ENCODE results near the gene LARGE1.
A peak's percentile ranks its signal among the peaks of the same experiment; 100 is the strongest.
"Not testable (repeated sequence)": the region's sequence is repeated elsewhere in the genome, so short reads cannot be mapped to it uniquely, and the experiment has no call there.

The LARGE1 gene

DNA sequence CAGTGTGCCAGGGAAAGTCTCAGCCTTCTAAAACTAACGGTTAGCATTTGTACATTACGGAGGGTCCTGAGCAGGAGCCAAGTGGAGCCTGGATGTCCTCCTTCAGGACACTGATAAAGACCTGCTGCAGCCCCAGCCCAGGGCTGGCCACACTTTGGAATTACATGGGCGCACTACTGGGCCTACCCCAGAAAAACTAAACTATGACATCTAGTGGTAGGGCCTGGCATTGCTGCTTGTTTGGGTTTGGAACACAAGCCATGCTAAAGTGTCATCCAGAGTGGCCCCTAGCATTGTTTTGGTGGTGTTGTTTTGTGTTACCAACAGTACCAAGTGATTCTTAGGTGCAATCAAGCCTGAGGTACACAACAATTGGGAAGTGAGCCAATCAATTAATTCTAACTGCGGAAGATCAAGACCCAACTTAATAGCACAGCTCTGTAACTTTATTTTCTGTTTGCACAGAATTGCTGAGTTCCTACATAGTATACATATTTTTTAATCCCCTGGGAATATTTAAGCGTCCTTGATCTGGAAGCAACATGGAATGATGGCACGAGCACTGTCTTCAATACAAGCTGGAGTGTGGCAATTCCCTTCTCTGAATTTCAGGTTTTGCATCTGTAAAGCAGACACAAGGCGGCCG is 340.7 kb downstream of the LARGE1 start:
- peak; percentile 46 for DNase-seq

DNA sequence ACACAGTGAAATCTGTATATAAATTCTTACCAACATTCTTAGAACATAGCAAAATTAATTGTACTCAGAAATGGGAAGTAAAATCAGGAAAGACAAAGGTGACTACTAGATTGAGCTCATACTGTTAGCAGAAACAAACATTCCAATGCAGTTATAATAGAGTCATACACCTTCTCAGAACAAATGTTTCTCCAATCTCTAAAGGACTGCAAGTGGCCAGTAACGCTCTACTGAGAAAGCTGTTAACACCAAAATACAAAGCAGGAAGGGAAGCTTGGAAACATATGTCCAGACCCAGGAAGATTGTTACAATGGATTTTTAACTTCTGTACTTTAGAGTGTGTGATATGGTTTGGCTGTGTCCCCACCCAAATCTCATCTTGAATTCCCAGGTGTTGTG is 341.5 kb downstream of the LARGE1 start:
- DNase-seq, result no peak

GRCh38 chr22:33577862-33578411 is 342.3 kb downstream of the LARGE1 start:
- no peak for DNase-seq

- DNase-seq, result no peak
These were observed 344.1 kb downstream of the LARGE1 start for GRCh38 chr22:33576205-33576604.

DNA sequence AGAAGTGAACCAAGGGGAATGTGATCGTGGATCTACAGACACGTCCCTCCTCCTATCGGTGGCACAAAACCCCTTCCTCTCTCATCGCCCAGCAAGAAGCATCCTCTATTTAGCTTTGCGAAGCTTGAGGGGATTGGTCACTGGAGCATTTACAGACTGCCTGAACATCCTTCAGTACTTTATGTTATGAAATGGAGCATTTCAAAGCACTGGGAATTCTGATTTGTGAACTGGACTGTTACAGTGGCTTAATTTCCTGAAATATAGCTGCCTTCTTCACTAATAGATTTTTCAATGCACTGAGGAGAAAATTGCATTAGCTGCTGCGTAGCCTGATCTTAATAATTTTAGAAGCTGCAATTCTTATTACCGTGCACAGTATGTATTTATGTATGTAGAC is 344.5 kb downstream of the LARGE1 start:
- no peak for DNase-seq

GRCh38 chr22:33575041-33575440 is 345.2 kb downstream of the LARGE1 start:
- no peak for DNase-seq

- no peak for DNase-seq
These were observed 346.8 kb downstream of the LARGE1 start for GRCh38 chr22:33573479-33573878.

DNA sequence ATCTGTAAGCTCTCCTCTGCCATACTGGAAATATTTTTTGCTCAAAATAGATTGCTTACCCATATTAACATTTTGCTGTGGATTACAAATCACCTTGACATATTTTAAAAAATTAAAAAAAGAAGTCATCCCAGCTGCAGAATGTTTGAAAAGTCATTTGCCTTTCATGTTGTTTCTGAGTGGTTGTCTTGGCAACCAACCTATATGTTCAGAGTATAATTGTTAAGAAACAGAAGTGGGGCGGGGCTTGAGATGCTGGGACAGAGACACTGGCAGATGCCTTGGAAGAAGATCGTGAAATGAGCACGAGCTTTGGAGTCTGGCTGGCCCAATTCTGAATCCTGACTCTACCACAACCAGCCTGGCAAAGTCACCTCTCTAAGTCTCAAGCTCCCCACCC is 348.2 kb downstream of the LARGE1 start:
- DNase-seq, result no peak

DNA sequence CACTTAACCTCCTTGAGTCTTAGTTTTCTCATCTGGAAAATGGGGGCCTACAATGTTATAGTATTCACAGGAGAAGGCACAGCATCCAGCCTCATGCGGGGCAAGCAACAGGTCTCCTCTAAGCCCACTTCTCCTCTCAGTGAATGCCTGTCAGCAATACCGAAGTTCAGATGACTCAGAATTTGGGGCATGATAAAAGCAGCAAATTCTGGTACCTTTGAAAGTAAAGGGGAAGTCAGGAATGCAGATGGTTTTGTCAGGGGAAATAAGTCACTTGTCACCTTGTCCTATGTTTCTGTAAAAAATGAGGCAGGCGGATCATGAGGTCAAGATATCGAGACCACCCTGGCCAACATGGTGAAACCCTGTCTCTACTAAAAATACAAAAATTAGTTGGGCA is 350.2 kb downstream of the LARGE1 start:
- no peak for DNase-seq

- no peak for DNase-seq
These were observed 350.7 kb downstream of the LARGE1 start for GRCh38 chr22:33569559-33569958.

DNA sequence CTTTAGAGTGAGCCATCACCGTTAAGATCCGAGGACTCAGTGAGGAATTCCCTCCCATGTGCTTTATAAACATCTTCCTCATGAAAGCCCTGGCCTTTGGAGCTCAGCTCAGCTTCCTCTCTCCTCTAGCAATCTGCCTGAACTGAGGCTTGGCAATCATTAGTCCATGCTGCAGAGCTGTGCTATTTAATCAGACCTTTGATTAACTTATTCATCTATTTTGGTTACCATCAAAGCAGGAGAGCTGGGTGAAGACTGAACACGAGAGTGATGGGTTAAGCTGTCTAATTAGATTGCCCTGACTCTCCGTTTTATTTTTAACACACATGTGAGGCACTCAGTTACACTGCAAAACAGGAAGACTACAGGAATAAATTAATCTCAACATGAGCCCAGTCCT is 351.3 kb downstream of the LARGE1 start:
- no peak for DNase-seq

GRCh38 chr22:33566495-33566894 is 353.8 kb downstream of the LARGE1 start:
- not testable (repeated sequence) for DNase-seq

- DNase-seq, result peak; percentile 2
These were observed 354.7 kb downstream of the LARGE1 start for GRCh38 chr22:33565580-33565995.

GRCh38 chr22:33564683-33565082 is 355.6 kb downstream of the LARGE1 start:
- DNase-seq, result no peak

DNA sequence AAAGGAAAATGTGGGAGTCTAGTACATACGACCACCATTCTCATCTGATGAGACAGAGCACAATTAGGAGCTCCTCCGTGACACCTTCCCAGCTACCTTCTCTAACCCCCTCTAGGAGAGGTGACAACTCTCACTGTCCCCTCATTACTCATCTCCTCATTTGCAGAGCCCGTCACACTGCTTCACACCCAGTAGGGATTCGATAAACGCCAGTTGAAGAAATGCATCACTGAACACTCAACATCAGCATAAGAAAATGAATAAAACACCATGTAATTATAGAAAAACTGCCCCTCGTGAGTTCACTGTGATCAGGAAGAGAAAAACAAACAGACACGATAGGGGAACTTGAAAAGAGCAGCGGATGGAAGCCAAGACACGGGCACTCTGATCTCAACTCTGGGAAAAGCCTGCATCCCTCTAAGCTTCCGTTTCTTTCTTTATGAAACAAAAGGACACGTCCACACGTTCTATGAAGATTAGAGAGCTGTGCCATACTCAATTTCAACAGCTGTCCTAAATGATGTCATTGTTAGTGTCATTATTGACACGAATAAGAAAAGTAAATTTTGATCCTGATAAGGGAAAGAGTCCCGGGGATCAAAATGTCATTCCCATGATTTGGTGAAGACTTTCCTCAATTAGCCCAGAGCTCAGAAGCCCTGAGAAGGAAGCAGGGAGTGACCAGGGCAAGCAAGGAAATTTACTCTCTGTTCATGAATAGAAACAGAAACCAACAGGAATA is 356.9 kb downstream of the LARGE1 start:
- DNase-seq, result no peak

- no peak for DNase-seq
These were observed 357.8 kb downstream of the LARGE1 start for GRCh38 chr22:33562501-33562900.

GRCh38 chr22:33561149-33561807 is 359.0 kb downstream of the LARGE1 start:
- DNase-seq, result no peak

- no peak for DNase-seq
These were observed 362.4 kb downstream of the LARGE1 start for GRCh38 chr22:33557836-33558235.

DNA sequence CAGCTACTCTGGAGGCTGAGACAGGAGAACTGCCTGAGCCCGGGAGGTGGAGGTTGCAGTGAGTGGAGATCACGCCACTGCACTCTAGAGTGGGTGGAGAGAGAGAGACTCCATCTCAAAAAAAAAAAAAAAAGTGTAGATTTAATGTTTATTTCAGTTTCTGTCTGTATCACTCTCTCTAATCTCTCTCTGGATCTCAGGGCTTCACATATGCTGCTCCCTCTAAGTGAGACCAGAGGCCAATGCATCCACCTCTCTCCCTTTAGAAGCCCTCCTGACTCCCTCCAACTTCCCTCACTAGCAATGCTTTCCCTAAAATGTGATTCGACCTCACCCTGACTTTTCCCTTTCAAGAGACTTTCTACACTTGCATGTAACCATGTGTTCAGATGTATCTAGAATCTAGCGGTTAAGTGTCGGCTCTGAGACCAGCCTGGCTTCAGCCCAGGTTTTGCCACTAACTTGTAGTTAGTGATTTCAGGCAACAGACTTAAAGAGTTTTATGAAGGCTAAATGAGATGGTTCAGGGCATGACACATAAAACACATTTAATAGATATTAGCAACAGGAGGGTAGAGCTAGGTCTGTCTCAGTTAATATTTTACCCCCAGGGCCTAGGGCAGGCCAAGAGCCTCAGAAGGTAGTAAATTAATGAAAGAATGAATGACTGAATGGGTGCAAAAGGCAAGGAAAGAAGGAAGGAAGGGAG is 364.3 kb downstream of the LARGE1 start:
- DNase-seq, result no peak

DNA sequence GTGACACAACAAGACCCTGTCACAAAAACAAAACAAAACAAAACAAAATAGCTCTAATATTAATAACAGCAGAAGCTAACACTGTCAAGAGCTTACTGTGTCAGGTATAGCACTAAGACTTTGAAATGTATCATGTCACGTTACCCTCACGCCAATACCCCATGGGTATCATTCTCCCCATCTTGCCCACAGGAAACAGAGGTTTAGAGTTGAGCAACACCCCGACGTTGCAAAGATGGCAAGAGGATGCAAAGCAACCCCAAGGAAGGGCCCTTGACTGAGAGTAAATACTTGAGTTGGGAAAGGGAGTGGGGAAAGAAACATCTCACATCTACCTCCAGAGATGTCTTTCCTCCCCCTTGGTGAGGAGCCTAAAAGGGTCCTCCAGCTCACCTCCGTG is 366.8 kb downstream of the LARGE1 start:
- DNase-seq, result no peak

GRCh38 chr22:33544707-33545106 is 375.6 kb downstream of the LARGE1 start:
- DNase-seq, result no peak

- DNase-seq, result no peak
These were observed 377.6 kb downstream of the LARGE1 start for GRCh38 chr22:33542722-33543121.

DNA sequence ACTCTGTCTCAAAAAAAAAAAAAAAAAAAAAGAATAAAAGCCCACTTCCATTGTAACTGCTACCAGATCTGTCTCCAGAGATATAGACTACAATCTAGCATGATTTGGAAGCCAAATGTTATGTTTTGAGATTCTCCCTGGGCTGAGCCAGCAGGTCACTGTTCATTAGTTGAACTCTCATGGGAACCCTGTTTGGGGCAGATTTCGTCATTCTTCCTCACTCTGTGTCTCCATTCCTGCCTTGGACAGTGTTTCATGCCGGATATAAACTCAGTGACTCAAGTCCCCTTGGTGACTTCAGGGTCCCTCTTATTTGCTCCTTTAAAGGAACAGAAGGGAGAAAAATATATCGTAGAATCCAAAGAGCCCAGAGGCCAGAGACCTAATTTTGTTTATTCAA is 378.1 kb downstream of the LARGE1 start:
- no peak for DNase-seq
